NCI-H1930 (cell line): ENCODE measurements around the gene AIFM3.
"Not testable (repeated sequence)": the region's sequence is repeated elsewhere in the genome, so short reads cannot be mapped to it uniquely, and the experiment has no call there.

Source experiments
- DNase-seq, 2 experiments: peaks; one replicate each; lab custom pipeline; 2025; lab: John Stamatoyannopoulos, UW

The AIFM3 gene

GRCh38 chr22:20966883-20967696 is at the start of gene AIFM3:
Gene AIFM3 (plus strand): TSS chr22:20967255. CDS start chr22:20967945, 690 bp downstream.
- DNase-seq = no peak

GRCh38 chr22:20918663-20919218 is 48.3 kb upstream of the AIFM3 start:
- DNase-seq = no peak

- DNase-seq = no peak
Measured at GRCh38 chr22:20919718-20920117, 47.3 kb upstream of the AIFM3 start.

- DNase-seq = no peak
Measured at GRCh38 chr22:20920881-20921203, 46.2 kb upstream of the AIFM3 start.

- no peak for DNase-seq
Measured at GRCh38 chr22:20922141-20922751, 44.8 kb upstream of the AIFM3 start.

GRCh38 chr22:20926243-20926642 is 40.8 kb upstream of the AIFM3 start:
- DNase-seq = no peak

GRCh38 chr22:20927940-20928572 is 39.0 kb upstream of the AIFM3 start:
- no peak for DNase-seq

GRCh38 chr22:20928573-20928967 is 38.5 kb upstream of the AIFM3 start:
- DNase-seq = no peak

- DNase-seq = no peak
Measured at GRCh38 chr22:20930004-20930403, 37.1 kb upstream of the AIFM3 start.

- DNase-seq = not testable (repeated sequence)
Measured at GRCh38 chr22:20930435-20930834, 36.6 kb upstream of the AIFM3 start.

GRCh38 chr22:20931126-20931654 is 35.9 kb upstream of the AIFM3 start:
- DNase-seq = no peak

- DNase-seq = no peak
Measured at GRCh38 chr22:20933910-20934309, 33.1 kb upstream of the AIFM3 start.

GRCh38 chr22:20935049-20935448 is 32.0 kb upstream of the AIFM3 start:
- DNase-seq = not testable (repeated sequence)

- DNase-seq = not testable (repeated sequence)
Measured at GRCh38 chr22:20935780-20936539, 31.1 kb upstream of the AIFM3 start.

- DNase-seq = no peak
Measured at GRCh38 chr22:20937031-20937793, 29.8 kb upstream of the AIFM3 start.

GRCh38 chr22:20937794-20938671 is 29.0 kb upstream of the AIFM3 start:
- no peak for DNase-seq

- not testable (repeated sequence) for DNase-seq
Measured at GRCh38 chr22:20939457-20940185, 27.4 kb upstream of the AIFM3 start.

- no peak for DNase-seq
Measured at GRCh38 chr22:20940186-20940651, 26.8 kb upstream of the AIFM3 start.

- no peak for DNase-seq
Measured at GRCh38 chr22:20940904-20941385, 26.1 kb upstream of the AIFM3 start.
